ENCODE measurements around the gene LNX1.

LNX1 gene

GRCh38 chr4:53571936-53572599 lies 19.2 kb downstream of the LNX1 start:
- DNase-seq (ENCODE audit: low read depth): no peak

GRCh38 chr4:53563824-53564223 lies 27.5 kb downstream of the LNX1 start:
- peak; percentile 75 for DNase-seq (ENCODE audit: low read depth)

- no peak for DNase-seq (ENCODE audit: low read depth)
These were observed 28.9 kb downstream of the LNX1 start for GRCh38 chr4:53562409-53562808.

- no peak for DNase-seq (ENCODE audit: low read depth)
These were observed 32.2 kb downstream of the LNX1 start for GRCh38 chr4:53559021-53559620.

- no peak for DNase-seq (ENCODE audit: low read depth)
These were observed 33.1 kb downstream of the LNX1 start for GRCh38 chr4:53558065-53558801.

- no peak for DNase-seq (ENCODE audit: low read depth)
These were observed 33.6 kb downstream of the LNX1 start for GRCh38 chr4:53557669-53558064.

GRCh38 chr4:53556651-53557050 lies 34.6 kb downstream of the LNX1 start:
- no peak for DNase-seq (ENCODE audit: low read depth)

GRCh38 chr4:53553486-53554210 lies 37.6 kb downstream of the LNX1 start:
- no peak for DNase-seq (ENCODE audit: low read depth)

- DNase-seq (ENCODE audit: low read depth): no peak
These were observed 38.6 kb downstream of the LNX1 start for GRCh38 chr4:53552711-53553110.

GRCh38 chr4:53551958-53552357 lies 39.3 kb downstream of the LNX1 start:
- DNase-seq (ENCODE audit: low read depth): no peak

- no peak for DNase-seq (ENCODE audit: low read depth)
These were observed 39.9 kb downstream of the LNX1 start for GRCh38 chr4:53551281-53551864.

GRCh38 chr4:53548662-53549061 lies 42.6 kb downstream of the LNX1 start:
- no peak for DNase-seq (ENCODE audit: low read depth)

GRCh38 chr4:53547983-53548382 lies 43.3 kb downstream of the LNX1 start:
- no peak for DNase-seq (ENCODE audit: low read depth)

GRCh38 chr4:53545942-53546581 lies 45.2 kb downstream of the LNX1 start:
- no peak for DNase-seq (ENCODE audit: low read depth)

GRCh38 chr4:53545273-53545672 lies 46.0 kb downstream of the LNX1 start:
- no peak for DNase-seq (ENCODE audit: low read depth)

- no peak for DNase-seq (ENCODE audit: low read depth)
These were observed 47.7 kb downstream of the LNX1 start for GRCh38 chr4:53543561-53543960.

- DNase-seq (ENCODE audit: low read depth): peak; percentile 88
These were observed 49.6 kb downstream of the LNX1 start for GRCh38 chr4:53541577-53542206.

GRCh38 chr4:53538756-53539155 lies 52.5 kb downstream of the LNX1 start:
- DNase-seq (ENCODE audit: low read depth): no peak

- DNase-seq (ENCODE audit: low read depth): no peak
These were observed 53.7 kb downstream of the LNX1 start for GRCh38 chr4:53537606-53538005.

GRCh38 chr4:53536328-53536727 lies 55.0 kb downstream of the LNX1 start:
- DNase-seq (ENCODE audit: low read depth): no peak

- no peak for DNase-seq (ENCODE audit: low read depth)
These were observed 55.7 kb downstream of the LNX1 start for GRCh38 chr4:53535567-53535966.

All from HS-5 (cell line).